DMS53 (cell line): ENCODE measurements around the gene CTBP2.
A peak's percentile ranks its signal among the peaks of the same experiment; 100 is the strongest.

Source experiments
- DNase-seq: peaks from one replicate; lab custom pipeline; 2025; lab: John Stamatoyannopoulos, UW

CTBP2 gene

GRCh38 chr10:125144693-125145623, 15.4 kb downstream of the CTBP2 start:
- peak; percentile 21 for DNase-seq

- DNase-seq, result no peak
These were observed 16.2 kb downstream of the CTBP2 start for GRCh38 chr10:125144206-125144605.

- DNase-seq, result no peak
These were observed 17.4 kb downstream of the CTBP2 start for GRCh38 chr10:125142946-125143345.

GRCh38 chr10:125141860-125142484, 18.4 kb downstream of the CTBP2 start:
- DNase-seq, result no peak

- DNase-seq, result no peak
These were observed 19.1 kb downstream of the CTBP2 start for GRCh38 chr10:125141150-125141859.

GRCh38 chr10:125140151-125140550, 20.2 kb downstream of the CTBP2 start:
- DNase-seq, result no peak

- peak; percentile 98 for DNase-seq
These were observed 22.5 kb downstream of the CTBP2 start for GRCh38 chr10:125137601-125138438.

- DNase-seq, result no peak
These were observed 24.3 kb downstream of the CTBP2 start for GRCh38 chr10:125136087-125136486.

- DNase-seq, result no peak
These were observed 24.7 kb downstream of the CTBP2 start for GRCh38 chr10:125135771-125136035.

GRCh38 chr10:125134916-125135770, 25.2 kb downstream of the CTBP2 start:
- DNase-seq, result no peak

- no peak for DNase-seq
These were observed 25.9 kb downstream of the CTBP2 start for GRCh38 chr10:125134483-125134848.

GRCh38 chr10:125133696-125134482, 26.5 kb downstream of the CTBP2 start:
- DNase-seq, result no peak

- DNase-seq, result no peak
These were observed 28.0 kb downstream of the CTBP2 start for GRCh38 chr10:125132344-125132743.

- no peak for DNase-seq
These were observed 29.4 kb downstream of the CTBP2 start for GRCh38 chr10:125130916-125131315.

GRCh38 chr10:125130260-125130659, 30.1 kb downstream of the CTBP2 start:
- no peak for DNase-seq

GRCh38 chr10:125129076-125129458, 31.3 kb downstream of the CTBP2 start:
- DNase-seq, result no peak

GRCh38 chr10:125128397-125129075, 31.8 kb downstream of the CTBP2 start:
- no peak for DNase-seq

- DNase-seq, result no peak
These were observed 32.4 kb downstream of the CTBP2 start for GRCh38 chr10:125127986-125128385.

GRCh38 chr10:125127110-125127509, 33.3 kb downstream of the CTBP2 start:
- DNase-seq, result no peak
